GM20000 (cell line): ENCODE results near the gene FBXO3.
A peak's percentile ranks its signal among the peaks of the same experiment; 100 is the strongest.

Source experiments
- DNase-seq: peaks from one replicate; pipeline ENCODE4 v3.0.0; 2012; ENCODE audit warnings: low spot score
- TF ChIP-seq, protein P1 (sequence below): IDR thresholded peaks from 2 replicates; pipeline ENCODE4 v1.5.1; 2012; ENCODE audit warnings: mild to moderate bottlenecking, control low read depth; ENCODE audit errors: extremely low read depth, missing control alignments

Gene FBXO3

GRCh38 chr11:33704240-33705002, 69.9 kb downstream of the FBXO3 start:
- DNase-seq, result no peak
- TF ChIP-seq, protein P1, sequence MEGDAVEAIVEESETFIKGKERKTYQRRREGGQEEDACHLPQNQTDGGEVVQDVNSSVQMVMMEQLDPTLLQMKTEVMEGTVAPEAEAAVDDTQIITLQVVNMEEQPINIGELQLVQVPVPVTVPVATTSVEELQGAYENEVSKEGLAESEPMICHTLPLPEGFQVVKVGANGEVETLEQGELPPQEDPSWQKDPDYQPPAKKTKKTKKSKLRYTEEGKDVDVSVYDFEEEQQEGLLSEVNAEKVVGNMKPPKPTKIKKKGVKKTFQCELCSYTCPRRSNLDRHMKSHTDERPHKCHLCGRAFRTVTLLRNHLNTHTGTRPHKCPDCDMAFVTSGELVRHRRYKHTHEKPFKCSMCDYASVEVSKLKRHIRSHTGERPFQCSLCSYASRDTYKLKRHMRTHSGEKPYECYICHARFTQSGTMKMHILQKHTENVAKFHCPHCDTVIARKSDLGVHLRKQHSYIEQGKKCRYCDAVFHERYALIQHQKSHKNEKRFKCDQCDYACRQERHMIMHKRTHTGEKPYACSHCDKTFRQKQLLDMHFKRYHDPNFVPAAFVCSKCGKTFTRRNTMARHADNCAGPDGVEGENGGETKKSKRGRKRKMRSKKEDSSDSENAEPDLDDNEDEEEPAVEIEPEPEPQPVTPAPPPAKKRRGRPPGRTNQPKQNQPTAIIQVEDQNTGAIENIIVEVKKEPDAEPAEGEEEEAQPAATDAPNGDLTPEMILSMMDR, result no peak

- DNase-seq, result no peak
- TF ChIP-seq, protein P1, result no peak
Observed at GRCh38 chr11:33703788-33704187, 70.5 kb downstream of the FBXO3 start.

GRCh38 chr11:33703234-33703633, 71.1 kb downstream of the FBXO3 start:
- TF ChIP-seq, protein P1, result no peak
- DNase-seq, result no peak

DNA sequence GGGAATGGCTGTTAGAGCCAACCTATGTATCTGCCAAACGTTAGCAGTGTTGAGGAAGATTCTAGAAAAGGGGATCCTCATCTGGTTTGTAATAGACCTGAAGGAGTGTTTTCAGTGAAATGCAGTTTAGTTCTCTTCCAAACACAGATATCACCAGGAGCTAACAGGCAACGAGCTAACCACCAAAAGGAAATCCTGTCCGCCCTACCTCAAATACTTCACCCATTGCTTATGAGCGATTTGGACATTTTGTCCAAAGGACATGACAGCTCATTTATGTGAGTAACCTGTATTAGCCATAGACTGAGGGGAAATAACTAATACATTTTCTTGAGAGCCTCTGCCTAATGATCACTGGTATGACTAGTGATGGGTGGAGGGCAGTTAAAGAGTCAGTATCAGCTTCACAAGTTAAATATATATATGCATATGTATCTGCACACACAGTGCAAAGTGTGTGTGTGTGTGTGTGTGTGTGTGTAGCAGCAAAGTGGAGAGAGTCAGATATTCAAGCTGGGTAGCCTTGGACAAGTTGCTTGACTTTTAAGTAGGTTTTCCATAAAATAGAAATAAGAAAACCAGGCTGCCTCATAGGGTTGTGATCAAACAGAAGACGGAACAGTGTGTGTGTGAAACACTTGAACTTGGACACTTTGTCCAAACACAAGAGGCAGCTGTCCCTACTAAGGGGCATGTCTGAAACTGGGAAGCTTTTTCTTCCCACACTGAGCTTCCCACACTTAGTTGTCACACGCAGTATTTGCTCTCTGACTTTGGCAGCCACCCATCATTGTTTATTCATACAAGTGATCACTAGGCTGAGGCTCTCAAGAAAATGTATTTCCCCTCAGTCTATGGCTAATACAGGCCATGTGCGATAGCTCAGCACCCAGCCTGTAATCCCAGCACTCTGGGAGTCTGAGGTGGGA, 72.8 kb downstream of the FBXO3 start:
- DNase-seq, result no peak
- TF ChIP-seq, protein P1, result no peak

GRCh38 chr11:33700502-33701271, 73.6 kb downstream of the FBXO3 start, which contains the start of gene C11orf91:
C11orf91 (minus strand) TSS chr11:33700826; CDS start chr11:33700740, 86 bp downstream.
- DNase-seq, result peak; percentile 97
- TF ChIP-seq, protein P1, result no peak

- TF ChIP-seq, protein P1, result no peak
- DNase-seq, result no peak
Observed at GRCh38 chr11:33700063-33700501, 74.2 kb downstream of the FBXO3 start.
